ENCODE data around the gene EZH1. TPM values are rescaled to one million over a fixed set of nuclear protein-coding genes. Genes with fewer than 3 reads are reported as not detected.
A peak's percentile ranks its signal among the peaks of the same experiment; 100 is the strongest.

The EZH1 gene
- total RNA-seq, 2 experiments from 2014 or later: 23.1 to 25.5 TPM

GRCh38 chr17:42779304-42779935 is 34.6 kb upstream of the EZH1 start:
- Mint-ChIP-seq H3K27me3 (peaks cover 30% of the 10 kb centered on the region), H3K4me1 (ENCODE audit: low read depth) (peaks cover 19% of the 10 kb centered on the region), H3K27ac (no peak overlapping the region), H3K36me3 (ENCODE audit: low read depth) (peaks cover 29% of the 10 kb centered on the region), H3K9me3 (no peaks in the 10 kb centered on the region), H3K4me3 (no peak overlapping the region)
- DNase-seq: no peak
- intact Hi-C loops (cut with micrococcal nuclease): no loop called here
- ATAC-seq: no peak
- ChIA-PET CTCF (interaction anchor here (0.8 to 1.4 kb wide), 2 partner anchors 19 to 201 kb away, joined by 3 read pairs; partner anchors contain the start of gene COA3), POLR2A (interaction anchor here (1.1 kb wide), 1 partner anchor 44 kb away, joined by 3 read pairs; no protein-coding TSS in a partner anchor)
- TF ChIP-seq CTCF (IDR thresholded peaks at IDR 0.05): no peak

GRCh38 chr17:42778570-42778969 is 33.7 kb upstream of the EZH1 start:
- intact Hi-C loops (cut with micrococcal nuclease): no loop called here
- Mint-ChIP-seq H3K4me1 (ENCODE audit: low read depth) (peaks cover 26% of the 10 kb centered on the region), H3K9me3 (no peaks in the 10 kb centered on the region), H3K27ac (no peak overlapping the region), H3K4me3 (no peak overlapping the region), H3K27me3 (peaks cover 23% of the 10 kb centered on the region), H3K36me3 (ENCODE audit: low read depth) (peaks cover 37% of the 10 kb centered on the region)
- ChIA-PET POLR2A (no interaction called here), CTCF (interaction anchor here (1.4 to 1.5 kb wide), 2 partner anchors 15 to 19 kb away, joined by 3 to 6 read pairs; partner anchors contain the start of gene COA3)
- no peak for TF ChIP-seq CTCF (IDR thresholded peaks at IDR 0.05)
- no peak for ATAC-seq
- DNase-seq: no peak

GRCh38 chr17:42775534-42776098 is 30.8 kb upstream of the EZH1 start:
- no peak for TF ChIP-seq CTCF (IDR thresholded peaks at IDR 0.05)
- ChIA-PET POLR2A (no interaction called here), CTCF (interaction anchor here (0.6 kb wide), 2 partner anchors 34 to 95 kb away, joined by 3 read pairs; no protein-coding TSS in a partner anchor)
- Mint-ChIP-seq H3K9me3 (no peaks in the 10 kb centered on the region), H3K27ac (no peak overlapping the region), H3K4me1 (ENCODE audit: low read depth) (peaks cover 24% of the 10 kb centered on the region), H3K36me3 (ENCODE audit: low read depth) (peaks cover 42% of the 10 kb centered on the region), H3K27me3 (no peaks in the 10 kb centered on the region), H3K4me3 (no peak overlapping the region)
- intact Hi-C loops (cut with micrococcal nuclease): no loop called here
- DNase-seq: no peak
- ATAC-seq: no peak

- POLR2A ChIA-PET: interaction anchor here (0.7 to 3.0 kb wide), 12 partner anchors 9 to 232 kb away, joined by 3 to 22 read pairs (median 3); partner anchors contain the start of genes IFI35, PSMC3IP, RETREG3 and TUBG1
- H3K4me1 Mint-ChIP-seq (ENCODE audit: low read depth): peaks cover 21% of the 10 kb centered on the region
- CTCF ChIA-PET: interaction anchor here (1.0 to 3.8 kb wide), 8 partner anchors 11 to 196 kb away, joined by 3 to 37 read pairs (median 7); partner anchors contain the start of genes BECN1, CNTD1, COA3 and PSMC3IP
- intact Hi-C loops (cut with micrococcal nuclease): no loop called here
- H3K4me3 Mint-ChIP-seq: peak overlapping the region; percentile 98
- no peaks in the 10 kb centered on the region for H3K9me3 Mint-ChIP-seq
- H3K27ac Mint-ChIP-seq: peak overlapping the region; percentile 95
- no peak for TF ChIP-seq CTCF (IDR thresholded peaks at IDR 0.05)
- ATAC-seq: no peak
- no peaks in the 10 kb centered on the region for H3K27me3 Mint-ChIP-seq
- no peak for DNase-seq
- H3K36me3 Mint-ChIP-seq (ENCODE audit: low read depth): peaks cover 35% of the 10 kb centered on the region
Measured at GRCh38 chr17:42774066-42774745, 29.4 kb upstream of the EZH1 start.
